ENCODE data around the gene SOX13.

SOX13 gene

DNA sequence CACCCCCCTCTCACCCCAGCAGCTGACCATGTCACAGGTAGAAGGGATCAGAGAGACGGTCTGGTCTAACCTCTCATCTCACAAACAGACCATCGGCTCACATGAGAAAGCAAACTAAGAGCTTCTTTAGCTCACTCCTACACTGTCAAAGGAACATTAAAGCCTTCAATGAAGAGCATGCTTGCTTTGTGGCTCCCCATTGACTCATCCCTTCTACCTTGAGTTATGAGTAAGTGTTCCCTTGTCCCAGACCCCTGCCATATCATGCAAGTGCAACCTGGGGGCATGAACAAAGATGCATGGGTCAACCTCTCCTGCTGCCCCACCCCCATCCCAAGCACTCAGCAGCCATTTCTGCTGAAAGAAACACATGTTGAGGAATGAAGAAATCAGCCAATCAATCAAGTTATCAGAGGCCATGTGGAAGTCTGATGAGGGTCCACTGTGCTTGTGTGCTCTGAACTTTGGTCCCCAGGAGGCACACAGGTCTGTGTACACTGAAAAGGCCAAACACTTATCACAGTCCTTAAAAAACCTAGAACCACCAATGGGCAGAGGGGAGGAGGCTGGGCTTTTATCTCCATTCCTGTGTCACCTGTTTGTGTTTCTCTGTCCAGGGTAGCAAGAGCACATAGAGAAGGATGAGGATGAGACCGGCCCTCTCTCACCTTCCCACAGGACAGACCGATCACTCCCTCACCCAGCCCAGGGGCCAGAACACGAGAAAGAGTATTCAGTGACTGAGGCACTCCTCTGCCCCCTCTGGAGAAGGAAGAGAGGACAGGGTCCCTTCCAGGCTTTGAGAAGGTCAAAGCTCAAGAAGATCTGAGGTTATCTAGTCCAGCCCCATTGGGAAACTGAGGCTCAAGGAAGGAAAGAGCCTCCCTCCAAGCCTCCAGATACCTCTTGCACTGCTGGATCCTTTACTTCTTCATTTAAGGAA lies 69.4 kb downstream of the SOX13 start:
- no peak for DNase-seq (ENCODE audit: low read depth)
- TF ChIP-seq CTCF (conservative IDR thresholded peaks at IDR 0.05; ENCODE audit: low read length) = no peak
- H3K4me3 ChIP-seq (ENCODE audit: low read length) = no peak overlapping the region

DNA sequence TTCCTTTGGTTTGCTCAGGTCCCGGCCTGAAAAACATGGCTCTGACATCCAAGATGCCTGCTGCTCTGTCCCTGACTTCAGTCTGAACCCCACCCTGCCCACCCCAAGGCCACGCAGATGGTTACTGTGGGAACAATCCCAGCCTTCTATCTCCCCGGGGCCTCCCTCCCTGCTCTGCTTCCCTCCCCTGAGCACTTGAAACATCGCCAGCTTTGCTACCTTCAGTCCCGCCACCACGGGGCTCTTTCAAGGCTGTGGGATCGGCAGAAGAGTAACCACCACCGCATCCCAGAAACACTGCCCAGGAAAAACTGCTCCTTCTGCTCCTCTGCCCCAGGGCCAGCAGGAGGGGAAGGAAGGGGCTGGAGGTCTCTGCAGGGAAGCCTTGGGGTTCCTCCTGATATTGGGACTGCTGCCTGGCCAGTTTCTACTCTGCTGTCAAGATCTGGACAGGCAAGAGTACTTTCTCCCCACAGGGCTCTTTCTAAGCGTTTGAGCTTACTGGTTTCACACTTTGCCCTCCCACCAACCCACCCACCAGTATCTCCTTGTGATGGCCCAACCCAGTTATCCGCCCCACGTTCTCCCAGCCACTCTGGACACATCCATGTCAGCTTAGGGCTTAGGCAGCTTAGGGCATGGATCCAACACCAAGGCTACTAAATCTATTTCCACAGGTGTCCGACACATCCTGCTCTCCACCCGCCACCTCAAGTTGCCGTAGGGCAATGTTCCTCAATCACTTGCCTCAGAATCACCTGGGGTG lies 70.5 kb downstream of the SOX13 start:
- no peak overlapping the region for H3K4me3 ChIP-seq (ENCODE audit: low read length)
- no peak for DNase-seq (ENCODE audit: low read depth)
- TF ChIP-seq CTCF (conservative IDR thresholded peaks at IDR 0.05; ENCODE audit: low read length) = no peak

DNA sequence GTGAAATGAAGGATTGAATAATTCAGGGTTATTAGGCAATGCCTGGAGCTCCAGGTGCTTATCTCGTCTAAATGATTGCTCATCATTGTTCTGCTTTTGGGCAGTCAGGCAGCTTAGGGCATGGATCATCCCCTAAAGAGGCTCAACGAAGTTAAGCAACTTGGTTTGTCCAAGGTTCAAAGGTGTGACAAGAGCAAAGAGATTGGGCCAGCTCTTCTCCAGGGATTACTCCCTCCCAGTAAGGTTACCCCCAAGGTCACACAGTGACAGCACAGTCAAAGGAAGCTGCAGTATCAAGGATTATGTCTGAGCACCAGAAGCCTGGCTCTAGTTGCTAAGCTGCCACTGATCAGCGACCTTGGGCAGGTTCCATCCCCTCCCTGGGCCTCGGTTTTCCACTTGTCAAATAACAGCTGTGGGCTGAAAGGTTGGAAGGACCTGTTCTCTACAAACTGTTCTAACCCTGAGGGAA lies 72.2 kb downstream of the SOX13 start:
- no peak for TF ChIP-seq CTCF (conservative IDR thresholded peaks at IDR 0.05; ENCODE audit: low read length)
- H3K4me3 ChIP-seq (ENCODE audit: low read length) = no peak overlapping the region
- no peak for DNase-seq (ENCODE audit: low read depth)

DNA sequence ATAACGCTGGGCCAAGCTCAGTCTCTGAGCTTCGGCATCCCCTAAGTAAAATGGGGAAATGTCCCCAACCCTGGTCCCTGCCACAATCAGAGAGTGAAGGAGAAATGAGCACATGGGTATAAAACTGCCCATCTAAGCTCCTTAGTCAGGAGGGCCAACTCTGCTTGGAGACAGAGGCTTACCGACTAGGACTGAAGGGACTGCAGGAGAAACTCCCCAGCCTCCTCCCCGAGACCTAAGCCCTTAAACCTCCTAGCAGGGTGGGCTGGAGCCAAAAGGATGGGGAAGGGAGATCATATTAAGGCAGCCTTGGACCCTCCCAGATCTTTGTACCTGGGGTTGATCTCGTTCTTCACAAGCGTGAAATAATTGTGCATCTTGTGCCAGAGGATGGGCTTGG lies 73.4 kb downstream of the SOX13 start:
- no peak for DNase-seq (ENCODE audit: low read depth)
- no peak overlapping the region for H3K4me3 ChIP-seq (ENCODE audit: low read length)
- no peak for TF ChIP-seq CTCF (conservative IDR thresholded peaks at IDR 0.05; ENCODE audit: low read length)

DNA sequence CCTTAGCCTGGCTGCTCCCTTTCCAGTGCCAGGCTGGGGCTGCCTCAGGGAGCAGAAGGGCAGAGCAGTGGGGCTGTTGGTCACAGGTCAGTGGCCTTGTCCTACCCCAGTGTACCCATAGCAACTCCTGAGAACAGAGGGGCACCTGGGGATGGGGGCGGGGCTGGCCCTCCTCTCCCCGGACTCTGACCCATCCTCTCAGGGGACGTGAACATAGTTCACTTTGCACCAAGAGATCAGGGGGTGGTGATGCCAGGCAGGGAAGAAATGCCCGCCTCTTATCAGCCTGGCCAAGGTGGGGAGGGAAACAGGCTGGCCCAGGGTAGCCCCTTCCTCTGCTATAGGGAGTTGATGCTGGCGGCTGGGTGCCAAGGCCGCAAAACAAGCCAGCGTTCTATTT lies 74.0 kb downstream of the SOX13 start:
- H3K4me3 ChIP-seq (ENCODE audit: low read length) = no peak overlapping the region
- TF ChIP-seq CTCF (conservative IDR thresholded peaks at IDR 0.05; ENCODE audit: low read length) = no peak
- DNase-seq (ENCODE audit: low read depth) = no peak

- TF ChIP-seq CTCF (conservative IDR thresholded peaks at IDR 0.05; ENCODE audit: low read length) = no peak
- H3K4me3 ChIP-seq (ENCODE audit: low read length) = no peak overlapping the region
- no peak for DNase-seq (ENCODE audit: low read depth)
These were observed 74.8 kb downstream of the SOX13 start for GRCh38 chr1:204147406-204148383.

Data from AG10803 (cell line).